OCI-M2 (cell line): ENCODE measurements around the gene CSDE1.

Experiments used
- DNase-seq: peaks from one replicate; lab custom pipeline; 2025; ENCODE audit not compliant: unreplicated experiment; lab: John Stamatoyannopoulos, UW

CSDE1 gene

GRCh38 chr1:114703242-114703641 is 54.5 kb downstream of the CSDE1 start:
- no peak for DNase-seq

GRCh38 chr1:114702737-114703136 is 55.0 kb downstream of the CSDE1 start:
- no peak for DNase-seq

GRCh38 chr1:114701931-114702330 is 55.9 kb downstream of the CSDE1 start:
- DNase-seq = no peak

GRCh38 chr1:114700036-114700600 is 57.7 kb downstream of the CSDE1 start:
- no peak for DNase-seq

GRCh38 chr1:114696810-114697209 is 61.0 kb downstream of the CSDE1 start:
- no peak for DNase-seq

GRCh38 chr1:114695430-114696058 is 62.2 kb downstream of the CSDE1 start, which contains the start of gene AMPD1:
TSS of gene AMPD1 (minus strand) at chr1:114695546. CDS start at chr1:114695471, 75 bp downstream.
- DNase-seq = no peak

GRCh38 chr1:114694540-114695310 is 63.1 kb downstream of the CSDE1 start:
- DNase-seq = no peak

GRCh38 chr1:114692947-114693346 is 64.8 kb downstream of the CSDE1 start:
- DNase-seq = no peak

GRCh38 chr1:114691061-114691460 is 66.7 kb downstream of the CSDE1 start:
- DNase-seq = no peak

- no peak for DNase-seq
Observed at GRCh38 chr1:114690148-114690547, 67.6 kb downstream of the CSDE1 start.

GRCh38 chr1:114688526-114688925 is 69.3 kb downstream of the CSDE1 start:
- no peak for DNase-seq

- no peak for DNase-seq
Observed at GRCh38 chr1:114685851-114686250, 71.9 kb downstream of the CSDE1 start.

- no peak for DNase-seq
Observed at GRCh38 chr1:114677691-114678090, 80.1 kb downstream of the CSDE1 start.

GRCh38 chr1:114676115-114676514 is 81.7 kb downstream of the CSDE1 start:
- DNase-seq = no peak

GRCh38 chr1:114671939-114672275 is 85.9 kb downstream of the CSDE1 start:
- DNase-seq = no peak

GRCh38 chr1:114671011-114671938 is 86.5 kb downstream of the CSDE1 start:
- no peak for DNase-seq

GRCh38 chr1:114670083-114671010 is 87.4 kb downstream of the CSDE1 start:
- DNase-seq = peak; percentile 21

- DNase-seq = no peak
Observed at GRCh38 chr1:114669562-114670082, 88.2 kb downstream of the CSDE1 start, which contains the start of gene DENND2C. TSS of gene DENND2C (minus strand) at chr1:114670049. CDS start at chr1:114625984, 44,065 bp downstream.

GRCh38 chr1:114668784-114669561 is 88.8 kb downstream of the CSDE1 start:
- no peak for DNase-seq
